ENCODE measurements around the gene LRCOL1.

Gene LRCOL1

DNA sequence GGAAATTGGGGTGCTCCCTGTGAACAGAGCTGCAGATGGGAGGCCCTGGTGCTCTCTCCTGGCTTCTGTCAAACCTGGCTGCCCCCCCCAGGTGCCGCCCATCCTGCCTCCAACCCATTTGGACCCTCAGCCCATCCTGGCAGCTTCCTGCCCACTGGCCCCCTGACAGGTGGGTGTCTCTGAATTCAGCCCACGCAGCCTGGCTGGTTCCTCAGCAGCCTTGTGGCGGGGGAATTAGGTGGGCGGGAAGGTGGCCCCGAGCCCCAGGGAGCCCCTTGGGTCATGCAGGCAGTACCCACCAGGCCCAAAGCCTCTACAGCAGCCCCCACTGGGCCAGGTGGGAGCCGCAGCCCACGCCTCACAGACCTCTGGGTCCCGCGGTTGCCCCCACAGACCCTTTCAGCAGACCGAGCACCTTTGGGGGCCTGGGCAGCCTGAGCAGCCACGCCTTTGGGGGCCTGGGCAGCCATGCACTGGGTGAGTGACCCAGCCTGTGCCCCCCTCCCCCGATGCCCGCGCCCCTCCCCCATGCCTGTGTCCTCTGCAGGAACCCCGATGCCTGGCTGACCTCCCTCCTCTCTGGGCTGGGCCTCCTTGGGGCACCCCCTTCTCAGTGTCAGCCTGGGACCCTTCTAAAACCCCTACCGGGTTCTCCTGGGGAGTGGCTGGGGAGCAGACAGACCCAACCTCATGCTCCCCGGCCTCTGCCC, 28.9 kb downstream of the LRCOL1 start:
- Mint-ChIP-seq H3K4me3 (no peak overlapping the region), H3K4me1 (no peaks in the 10 kb centered on the region), H3K27ac (no peak overlapping the region), H3K27me3 (no peaks in the 10 kb centered on the region), H3K36me3 (peaks cover 8% of the 10 kb centered on the region), H3K9me3 (no peaks in the 10 kb centered on the region)
- no peak for DNase-seq
- CTCF ChIA-PET, result no interaction called here

DNA sequence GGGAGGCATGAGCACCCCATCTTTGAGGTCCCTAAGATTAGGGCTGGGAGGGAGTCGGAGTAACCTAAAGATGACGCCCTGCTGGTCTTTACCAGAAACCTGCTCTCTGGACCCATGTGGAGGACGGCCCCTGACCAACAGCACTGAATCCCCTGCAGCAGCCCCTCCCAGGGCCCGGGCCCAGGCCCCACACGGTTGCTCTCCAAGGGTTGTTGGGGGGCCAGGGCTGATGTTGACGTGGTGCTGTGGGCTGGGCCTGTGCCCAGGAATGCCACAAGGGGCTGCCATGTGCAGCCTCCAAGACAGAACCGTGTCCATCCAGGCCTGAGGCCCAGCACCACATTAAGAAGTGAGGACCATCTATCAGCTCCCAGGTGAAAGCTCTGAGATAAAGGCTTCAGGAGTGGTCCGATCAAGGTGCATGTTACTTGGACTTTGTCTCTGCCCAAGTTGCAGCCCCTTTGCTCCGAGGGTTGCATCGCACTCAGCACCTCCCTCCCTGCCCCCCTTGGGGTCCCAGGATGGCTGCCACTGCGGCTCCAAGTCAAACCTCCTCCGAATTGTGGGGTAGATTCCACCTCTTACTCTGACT, 29.6 kb downstream of the LRCOL1 start:
- Mint-ChIP-seq H3K36me3 (peaks cover 8% of the 10 kb centered on the region), H3K27ac (no peak overlapping the region), H3K4me1 (no peaks in the 10 kb centered on the region), H3K9me3 (no peaks in the 10 kb centered on the region), H3K4me3 (no peak overlapping the region), H3K27me3 (no peaks in the 10 kb centered on the region)
- no peak for DNase-seq
- CTCF ChIA-PET, result no interaction called here

DNA sequence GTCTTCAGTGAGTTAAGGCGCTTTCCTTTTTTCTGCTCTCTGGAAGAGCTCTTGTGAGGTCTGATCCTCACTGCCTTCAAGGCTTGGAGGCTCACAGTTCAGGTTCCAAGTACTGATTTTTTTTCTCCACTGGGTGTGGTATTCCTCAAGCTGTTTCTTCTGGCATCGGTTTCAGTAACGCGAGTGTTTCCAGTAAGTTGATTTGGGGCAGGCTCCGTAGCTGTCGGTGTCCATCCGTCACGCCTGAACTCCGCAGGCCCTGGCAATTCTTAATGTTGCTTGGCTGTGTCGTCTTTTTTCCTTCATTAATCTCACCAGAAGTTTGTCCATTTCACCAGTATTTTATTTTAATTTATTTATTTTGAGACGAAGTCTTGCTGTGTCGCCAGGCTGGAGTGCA, 30.6 kb downstream of the LRCOL1 start:
- H3K27ac Mint-ChIP-seq, result no peak overlapping the region

DNA sequence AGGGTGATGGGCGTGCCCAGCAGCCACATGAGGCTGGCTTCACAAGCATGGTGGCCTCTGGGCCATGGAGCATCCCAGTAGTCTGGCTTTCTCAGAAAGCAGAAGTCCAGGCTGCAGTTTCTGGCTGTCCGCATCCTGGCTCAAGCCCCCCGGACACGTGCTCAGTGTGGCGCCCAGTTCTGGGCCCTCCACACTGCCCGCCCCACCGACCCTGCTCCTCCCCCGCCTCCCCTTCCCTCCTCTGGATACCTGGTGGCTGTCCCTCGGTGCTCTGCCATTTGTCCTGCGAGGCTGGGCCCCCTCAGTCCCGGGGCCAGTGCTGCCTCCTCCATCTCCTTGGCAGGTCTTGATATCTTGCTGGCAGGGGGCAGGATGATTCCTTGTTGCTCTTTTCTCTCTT, 31.6 kb downstream of the LRCOL1 start:
- H3K36me3 Mint-ChIP-seq, result peaks cover 7% of the 10 kb centered on the region
- no peak for DNase-seq
- H3K27me3 Mint-ChIP-seq, result no peaks in the 10 kb centered on the region
- no peaks in the 10 kb centered on the region for H3K9me3 Mint-ChIP-seq
- no peaks in the 10 kb centered on the region for H3K4me1 Mint-ChIP-seq
- CTCF ChIA-PET, result no interaction called here
- no peak overlapping the region for H3K27ac Mint-ChIP-seq
- no peak overlapping the region for H3K4me3 Mint-ChIP-seq

More for the DNA sequence above, 30.6 kb downstream of the LRCOL1 start:
- Mint-ChIP-seq H3K36me3 (peaks cover 9% of the 10 kb centered on the region), H3K4me3 (no peak overlapping the region), H3K4me1 (no peaks in the 10 kb centered on the region), H3K27me3 (no peaks in the 10 kb centered on the region), H3K9me3 (no peaks in the 10 kb centered on the region)
- CTCF ChIA-PET, result no interaction called here
- DNase-seq, result no peak

DNA sequence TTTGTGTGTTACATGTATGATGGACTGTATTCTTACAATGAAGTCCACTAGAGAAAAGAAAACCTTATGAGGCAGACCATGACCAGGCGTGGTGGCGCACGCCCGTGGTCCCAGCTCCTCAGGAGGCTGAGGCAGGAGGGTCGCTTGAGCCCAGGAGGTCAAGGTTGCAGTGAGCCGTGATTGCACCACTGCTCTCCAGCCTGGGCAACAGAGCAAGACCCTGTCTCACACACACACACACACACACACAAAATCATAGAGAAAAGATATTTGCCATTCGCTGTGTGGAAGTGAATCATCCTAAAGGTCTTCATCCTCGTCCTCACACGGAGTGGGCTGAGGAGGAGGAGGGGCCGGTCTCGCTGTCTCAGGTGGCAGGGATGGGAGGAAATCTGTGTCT, 32.3 kb downstream of the LRCOL1 start:
- CTCF ChIA-PET, result no interaction called here
- no peak for DNase-seq
- peaks cover 5% of the 10 kb centered on the region for H3K36me3 Mint-ChIP-seq
- no peaks in the 10 kb centered on the region for H3K4me1 Mint-ChIP-seq
- no peaks in the 10 kb centered on the region for H3K27me3 Mint-ChIP-seq
- H3K9me3 Mint-ChIP-seq, result no peaks in the 10 kb centered on the region
- no peak overlapping the region for H3K4me3 Mint-ChIP-seq
- H3K27ac Mint-ChIP-seq, result no peak overlapping the region

DNA sequence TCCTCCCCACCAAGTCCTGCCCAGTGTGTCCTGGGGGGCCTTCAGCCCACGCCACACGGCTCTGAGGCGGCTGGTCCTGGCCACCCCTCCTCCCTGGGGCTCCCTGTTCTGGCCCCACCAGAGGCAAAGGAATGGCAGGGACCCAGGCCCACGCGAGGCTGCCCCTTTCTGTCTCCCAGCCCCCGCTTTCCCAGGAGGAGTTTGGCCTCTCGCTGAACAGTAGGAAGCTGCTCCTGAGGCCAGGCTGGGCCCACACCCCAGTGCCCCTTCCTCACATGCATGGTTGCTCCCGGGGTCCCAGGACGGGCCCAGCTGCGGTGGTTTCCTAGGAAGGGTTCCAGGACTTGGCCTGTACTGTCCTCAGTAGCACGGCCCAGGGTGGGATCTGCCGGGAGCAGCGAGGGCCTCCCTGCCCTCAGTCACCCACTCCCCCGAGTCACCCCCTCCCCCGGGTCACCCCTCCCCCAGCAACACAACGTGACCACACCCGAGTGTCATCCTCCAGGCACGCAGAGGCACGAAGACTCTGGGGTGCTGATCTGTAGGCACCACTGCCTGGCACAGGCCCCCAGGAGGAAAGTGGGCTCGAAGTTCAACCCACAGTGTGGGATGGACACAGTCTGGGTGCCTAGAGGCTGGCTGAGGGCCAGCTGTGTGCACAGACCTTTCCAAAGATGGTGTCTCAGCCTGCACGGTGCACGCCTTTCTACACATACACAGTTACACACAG, 33.0 kb downstream of the LRCOL1 start:
- H3K9me3 Mint-ChIP-seq, result no peaks in the 10 kb centered on the region
- H3K4me3 Mint-ChIP-seq, result no peak overlapping the region
- DNase-seq, result no peak
- H3K4me1 Mint-ChIP-seq, result no peaks in the 10 kb centered on the region
- CTCF ChIA-PET, result no interaction called here
- no peaks in the 10 kb centered on the region for H3K27me3 Mint-ChIP-seq
- peaks cover 5% of the 10 kb centered on the region for H3K36me3 Mint-ChIP-seq
- H3K27ac Mint-ChIP-seq, result no peak overlapping the region

DNA sequence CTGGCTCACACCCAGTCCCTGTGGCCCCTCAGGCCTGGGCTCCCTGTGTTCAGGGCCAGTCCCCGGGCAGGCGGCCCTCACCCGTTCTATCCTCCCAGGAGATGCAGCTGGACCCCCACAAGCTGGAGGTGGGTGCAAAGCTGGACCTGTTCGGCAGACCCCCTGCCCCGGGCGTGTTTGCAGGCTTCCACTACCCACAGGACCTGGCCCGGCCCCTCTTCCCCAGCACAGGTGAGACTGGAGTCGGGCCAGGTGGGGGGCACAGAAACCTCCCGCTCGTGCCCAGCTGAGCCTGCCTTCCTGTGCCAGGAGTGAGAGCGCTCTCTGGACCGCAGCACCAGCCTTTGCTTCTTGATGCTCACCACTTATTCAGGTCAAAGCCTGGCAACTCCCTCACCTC, 33.7 kb downstream of the LRCOL1 start:
- H3K27ac Mint-ChIP-seq, result no peak overlapping the region
- H3K9me3 Mint-ChIP-seq, result no peaks in the 10 kb centered on the region
- H3K4me3 Mint-ChIP-seq, result no peak overlapping the region
- no peaks in the 10 kb centered on the region for H3K4me1 Mint-ChIP-seq
- peaks cover 5% of the 10 kb centered on the region for H3K36me3 Mint-ChIP-seq
- CTCF ChIA-PET, result no interaction called here
- DNase-seq, result no peak
- no peaks in the 10 kb centered on the region for H3K27me3 Mint-ChIP-seq

DNA sequence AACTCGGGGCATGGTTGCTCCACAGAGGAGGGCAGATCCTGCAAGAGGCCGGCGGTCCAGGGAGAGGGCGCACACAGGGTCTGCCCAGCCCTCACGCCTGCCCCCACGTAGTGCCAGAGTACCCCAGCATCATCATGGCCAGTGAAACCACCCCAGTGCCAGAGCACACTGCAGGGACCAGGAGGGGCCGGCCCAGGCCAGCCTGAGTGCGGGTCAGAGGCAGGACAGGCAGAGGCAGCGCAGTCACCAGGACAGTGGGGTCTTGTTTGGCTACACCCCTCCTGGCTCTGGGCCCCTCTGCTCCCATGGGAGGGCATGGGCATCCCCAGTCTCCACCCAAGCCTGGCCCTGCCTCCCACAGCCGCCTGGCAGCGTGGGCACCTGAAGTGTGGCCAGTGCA, 34.7 kb downstream of the LRCOL1 start:
- H3K4me3 Mint-ChIP-seq, result no peak overlapping the region
- H3K27ac Mint-ChIP-seq, result no peak overlapping the region
- DNase-seq, result no peak
- peaks cover 5% of the 10 kb centered on the region for H3K36me3 Mint-ChIP-seq
- no peaks in the 10 kb centered on the region for H3K4me1 Mint-ChIP-seq
- no peaks in the 10 kb centered on the region for H3K9me3 Mint-ChIP-seq
- H3K27me3 Mint-ChIP-seq, result no peaks in the 10 kb centered on the region
- CTCF ChIA-PET, result no interaction called here

DNA sequence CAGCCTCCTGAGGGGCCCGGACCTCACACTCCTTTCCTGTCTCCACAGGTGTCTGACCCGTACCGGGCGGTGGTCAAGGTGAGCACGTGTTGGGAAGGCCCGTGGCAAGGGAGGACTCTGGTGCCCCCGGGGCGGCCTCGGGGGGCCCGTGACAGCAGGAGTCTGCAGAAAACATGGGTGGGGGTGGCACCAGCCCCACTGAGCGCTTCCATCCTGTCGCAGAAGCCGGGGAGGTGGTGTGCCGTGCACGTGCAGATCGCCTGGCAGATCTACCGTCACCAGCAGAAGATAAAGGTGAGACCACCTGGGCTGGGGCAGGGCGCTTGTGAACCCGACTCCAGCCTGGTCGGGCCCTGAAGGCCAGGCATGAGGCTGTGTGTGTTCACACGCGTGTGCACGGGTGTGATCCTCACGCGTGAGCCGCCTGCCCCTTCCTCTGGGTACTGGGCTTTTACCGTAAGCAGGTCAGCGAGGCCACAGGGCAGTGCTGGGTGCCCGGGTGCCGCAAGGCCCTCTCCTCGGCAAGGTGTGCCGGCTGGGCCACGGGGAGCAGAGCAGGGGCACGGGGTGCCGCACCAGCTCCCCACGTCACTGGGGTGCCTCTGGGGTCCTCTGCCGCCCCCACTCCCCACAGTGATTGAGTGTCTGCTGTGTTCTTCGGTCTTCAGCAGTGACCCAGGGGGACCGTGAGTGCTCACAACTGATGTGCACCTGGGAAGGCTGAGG, 35.9 kb downstream of the LRCOL1 start:
- Mint-ChIP-seq H3K4me1 (no peaks in the 10 kb centered on the region), H3K9me3 (no peaks in the 10 kb centered on the region), H3K27ac (no peak overlapping the region), H3K4me3 (no peak overlapping the region), H3K36me3 (peaks cover 5% of the 10 kb centered on the region), H3K27me3 (no peaks in the 10 kb centered on the region)
- CTCF ChIA-PET, result no interaction called here
- DNase-seq, result no peak

DNA sequence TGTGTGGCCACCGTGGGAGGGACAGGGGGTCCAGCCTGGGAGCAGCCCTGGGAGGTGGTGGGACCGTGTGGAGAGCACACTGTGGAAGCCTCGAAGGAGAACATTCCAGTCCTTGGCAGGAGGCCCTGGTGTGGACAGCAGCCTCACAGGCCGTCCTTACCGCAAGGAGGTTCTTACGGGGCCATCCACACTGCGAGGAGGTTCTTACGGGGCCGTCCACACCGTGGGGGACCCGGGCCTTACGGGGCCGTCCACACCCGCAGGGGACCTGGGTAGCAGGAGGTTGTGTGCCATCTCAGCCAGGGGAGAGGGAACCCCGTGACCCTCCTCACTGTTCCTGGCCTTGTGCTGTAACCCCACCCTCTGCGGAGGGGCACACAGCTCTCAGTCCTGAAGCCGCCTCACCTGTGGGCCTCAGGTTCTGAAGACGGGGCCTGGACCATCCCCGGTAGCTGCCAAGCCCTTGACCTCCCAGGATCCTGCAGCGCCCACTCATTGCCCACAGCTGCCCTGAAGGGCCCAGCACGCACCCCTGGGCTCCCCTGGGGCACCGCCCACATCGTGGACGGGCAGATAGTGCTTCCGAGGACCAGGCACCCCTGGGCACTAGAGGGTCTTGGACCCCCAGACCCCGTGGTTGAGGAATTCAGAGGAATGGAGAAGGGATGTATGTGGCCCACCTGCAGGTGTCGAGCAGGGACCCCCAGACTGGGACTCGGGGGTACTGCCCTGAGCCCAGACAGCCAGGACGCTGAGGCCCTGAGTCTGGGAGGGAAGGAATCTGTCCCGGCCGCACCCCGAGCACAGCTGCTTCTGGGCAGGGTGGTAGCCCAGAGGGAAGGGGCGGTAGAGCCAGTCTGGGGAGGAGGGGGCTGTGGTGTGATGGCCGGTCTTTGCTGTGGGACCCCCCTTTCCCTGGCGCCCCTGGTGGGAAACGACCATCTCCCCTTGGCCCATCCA, 37.3 kb downstream of the LRCOL1 start:
- CTCF ChIA-PET, result interaction anchor here (0.7 kb wide), 1 partner anchor 12 kb away, joined by 3 read pairs; no protein-coding TSS in a partner anchor
- Mint-ChIP-seq H3K4me1 (no peaks in the 10 kb centered on the region), H3K36me3 (peaks cover 5% of the 10 kb centered on the region), H3K27me3 (no peaks in the 10 kb centered on the region), H3K4me3 (no peak overlapping the region), H3K9me3 (no peaks in the 10 kb centered on the region), H3K27ac (no peak overlapping the region)
- no peak for DNase-seq

DNA sequence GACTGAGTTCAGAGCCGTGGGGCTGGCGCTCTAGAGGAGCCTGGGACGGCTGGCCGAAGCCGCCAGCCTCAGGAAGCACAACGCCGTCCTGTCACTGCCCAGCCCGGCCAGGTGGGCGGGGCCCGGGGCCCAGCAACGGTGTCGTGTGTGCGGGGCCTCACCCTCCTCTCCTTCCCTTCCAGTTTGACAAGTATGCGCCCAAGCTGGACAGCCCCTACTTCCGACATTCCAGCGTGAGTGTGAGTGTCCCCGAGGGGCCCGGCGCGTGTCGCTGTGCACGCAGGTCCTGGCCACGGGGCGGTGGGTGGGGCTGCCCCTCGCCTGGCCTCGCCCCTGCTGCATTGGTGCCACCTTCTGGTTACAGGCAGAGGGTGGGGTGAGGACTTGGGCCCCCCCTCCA, 38.3 kb downstream of the LRCOL1 start:
- Mint-ChIP-seq H3K27me3 (no peaks in the 10 kb centered on the region), H3K4me3 (no peak overlapping the region), H3K4me1 (no peaks in the 10 kb centered on the region), H3K36me3 (peaks cover 1% of the 10 kb centered on the region), H3K27ac (no peak overlapping the region), H3K9me3 (no peaks in the 10 kb centered on the region)
- no peak for DNase-seq
- CTCF ChIA-PET, result no interaction called here

DNA sequence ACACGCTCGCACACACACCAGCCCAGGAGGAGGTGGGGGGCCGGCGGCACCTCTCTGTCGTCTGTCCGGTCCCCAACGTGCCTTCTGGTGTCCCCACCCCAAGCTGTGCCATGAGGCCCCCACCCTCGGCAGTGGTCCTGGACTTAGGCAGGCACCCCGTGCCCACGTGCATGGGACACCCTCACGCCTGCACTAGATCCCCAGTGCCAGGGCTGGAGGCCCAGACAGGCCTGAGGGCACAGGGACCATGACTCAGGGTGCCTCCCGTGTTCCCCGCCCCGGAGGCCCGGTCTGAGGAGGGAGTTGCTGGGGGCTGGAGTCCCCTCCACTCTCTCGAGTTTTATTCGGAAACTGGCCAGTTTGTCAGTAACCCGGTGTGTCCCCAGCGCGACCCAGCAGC, 38.8 kb downstream of the LRCOL1 start:
- DNase-seq, result no peak

DNA sequence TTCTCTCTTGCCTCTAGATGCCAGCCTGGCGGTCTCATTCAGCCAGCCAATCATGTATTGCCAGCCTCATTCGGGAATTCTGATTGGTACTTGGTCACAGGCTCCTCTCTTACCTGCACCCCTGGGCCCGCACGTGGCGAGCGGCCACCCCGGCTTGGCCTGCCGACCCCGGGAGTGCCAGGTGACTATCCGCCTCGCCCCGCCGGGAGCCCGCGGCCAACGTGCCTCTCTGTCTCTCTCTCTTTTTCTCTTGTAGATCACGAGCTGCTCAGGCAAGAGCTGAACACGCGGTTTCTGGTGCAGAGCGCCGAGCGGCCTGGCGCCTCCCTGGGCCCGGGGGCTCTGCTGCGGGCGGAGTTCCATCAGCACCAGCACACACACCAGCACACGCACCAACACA, 39.3 kb downstream of the LRCOL1 start:
- H3K9me3 Mint-ChIP-seq, result no peaks in the 10 kb centered on the region

More for the DNA sequence above, 38.8 kb downstream of the LRCOL1 start:
- H3K27ac Mint-ChIP-seq, result no peak overlapping the region
- H3K27me3 Mint-ChIP-seq, result no peaks in the 10 kb centered on the region
- H3K4me3 Mint-ChIP-seq, result no peak overlapping the region
- H3K4me1 Mint-ChIP-seq, result no peaks in the 10 kb centered on the region
- H3K36me3 Mint-ChIP-seq, result peaks cover 1% of the 10 kb centered on the region
- no peaks in the 10 kb centered on the region for H3K9me3 Mint-ChIP-seq
- CTCF ChIA-PET, result no interaction called here

DNA sequence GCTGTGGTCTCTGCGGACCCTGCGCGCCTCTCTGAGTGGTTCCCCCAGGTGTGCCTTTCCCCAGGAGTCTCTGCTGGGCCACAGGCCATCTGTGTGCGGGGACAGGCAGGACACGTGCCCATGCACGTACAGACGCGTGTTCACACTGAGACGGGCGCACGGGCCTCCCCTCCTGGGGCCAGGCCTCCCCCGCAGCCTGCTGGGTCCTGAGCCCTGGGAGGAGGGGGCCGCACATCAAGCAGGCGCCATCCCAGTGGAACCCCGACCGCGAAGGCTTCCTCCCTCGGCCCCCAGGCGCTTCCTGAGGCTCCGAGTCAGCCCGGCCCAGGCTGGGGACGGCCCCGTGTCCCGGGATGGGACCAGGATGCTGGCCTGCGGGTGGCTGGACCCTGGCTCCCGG, 39.7 kb downstream of the LRCOL1 start:
- DNase-seq, result no peak
- no peak overlapping the region for H3K4me3 Mint-ChIP-seq
- no peaks in the 10 kb centered on the region for H3K4me1 Mint-ChIP-seq
- H3K27me3 Mint-ChIP-seq, result no peaks in the 10 kb centered on the region
- H3K9me3 Mint-ChIP-seq, result no peaks in the 10 kb centered on the region
- CTCF ChIA-PET, result no interaction called here
- peaks cover 1% of the 10 kb centered on the region for H3K36me3 Mint-ChIP-seq
- H3K27ac Mint-ChIP-seq, result no peak overlapping the region

More for the DNA sequence above, 39.3 kb downstream of the LRCOL1 start:
- H3K36me3 Mint-ChIP-seq, result peaks cover 1% of the 10 kb centered on the region
- H3K4me3 Mint-ChIP-seq, result no peak overlapping the region
- H3K27me3 Mint-ChIP-seq, result no peaks in the 10 kb centered on the region
- CTCF ChIA-PET, result no interaction called here
- no peaks in the 10 kb centered on the region for H3K4me1 Mint-ChIP-seq
- no peak overlapping the region for H3K27ac Mint-ChIP-seq
- DNase-seq, result no peak

Measured in activated naive CD4-positive, alpha-beta T cell treated with anti-CD3 and anti-CD28 coated beads, Interleukin-2, amount 10 ng/mL, durations not matched to agents 7 days and 5 days (primary cell).